B cell (primary cell): ENCODE data around the gene NLRP1.

ENCODE experiments used
- EZH2 ChIP-seq: IDR thresholded peaks from 2 replicates; pipeline ENCODE4 v1.6.1; 2012; ENCODE audit warnings: borderline replicate concordance, low read depth, mild to moderate bottlenecking, moderate library complexity, low read length; ENCODE audit not compliant: insufficient read depth, poor library complexity, severe bottlenecking
- TF ChIP-seq, protein P1 (sequence below): fragments of 200-600 bp; IDR thresholded peaks from one replicate; pipeline ENCODE4 v1.8.0; 2022; ENCODE audit warnings: antibody characterized with exemption, mild to moderate bottlenecking

DNA sequence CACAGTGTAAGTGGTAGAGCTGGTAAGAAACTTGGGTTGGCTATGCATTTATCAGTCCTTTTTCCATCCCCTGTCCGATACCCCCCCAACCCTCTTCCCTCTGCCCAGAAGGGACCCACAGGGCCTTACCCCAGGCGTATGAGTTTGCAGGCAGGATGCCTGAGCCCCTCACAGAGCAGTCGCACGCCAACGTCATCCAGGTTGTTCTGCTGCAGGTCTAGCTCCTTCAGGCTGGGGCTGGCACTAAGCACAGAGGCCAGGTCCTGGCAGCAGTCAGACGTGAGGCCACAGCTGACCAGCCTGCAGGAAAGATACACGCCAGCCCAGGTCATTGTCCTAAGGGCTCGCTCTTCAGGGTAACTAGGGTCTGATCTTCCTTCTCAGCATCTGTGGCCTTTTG is 45.0 kb downstream of the NLRP1 start:
- TF ChIP-seq, protein P1, sequence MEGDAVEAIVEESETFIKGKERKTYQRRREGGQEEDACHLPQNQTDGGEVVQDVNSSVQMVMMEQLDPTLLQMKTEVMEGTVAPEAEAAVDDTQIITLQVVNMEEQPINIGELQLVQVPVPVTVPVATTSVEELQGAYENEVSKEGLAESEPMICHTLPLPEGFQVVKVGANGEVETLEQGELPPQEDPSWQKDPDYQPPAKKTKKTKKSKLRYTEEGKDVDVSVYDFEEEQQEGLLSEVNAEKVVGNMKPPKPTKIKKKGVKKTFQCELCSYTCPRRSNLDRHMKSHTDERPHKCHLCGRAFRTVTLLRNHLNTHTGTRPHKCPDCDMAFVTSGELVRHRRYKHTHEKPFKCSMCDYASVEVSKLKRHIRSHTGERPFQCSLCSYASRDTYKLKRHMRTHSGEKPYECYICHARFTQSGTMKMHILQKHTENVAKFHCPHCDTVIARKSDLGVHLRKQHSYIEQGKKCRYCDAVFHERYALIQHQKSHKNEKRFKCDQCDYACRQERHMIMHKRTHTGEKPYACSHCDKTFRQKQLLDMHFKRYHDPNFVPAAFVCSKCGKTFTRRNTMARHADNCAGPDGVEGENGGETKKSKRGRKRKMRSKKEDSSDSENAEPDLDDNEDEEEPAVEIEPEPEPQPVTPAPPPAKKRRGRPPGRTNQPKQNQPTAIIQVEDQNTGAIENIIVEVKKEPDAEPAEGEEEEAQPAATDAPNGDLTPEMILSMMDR, result no peak
- no peak for TF ChIP-seq EZH2
